Skin of body (tissue), 2 donors: ENCODE data around the gene SPTLC2. TPM values are rescaled to one million over a fixed set of nuclear protein-coding genes. Genes with fewer than 3 reads are reported as not detected.
"Not testable (repeated sequence)": the region's sequence is repeated elsewhere in the genome, so short reads cannot be mapped to it uniquely, and the experiment has no call there.

Experiments
- DNase-seq: peaks from one replicate; lab custom pipeline; 2025; lab: John Stamatoyannopoulos, UW
- total RNA-seq: library from RNA; depleted of rRNA; stranded (reverse); fragments of >200 nt; gene quantifications from one replicate; pipeline ENCODE4 v1.2.3, GENCODE V29; 2014

SPTLC2 gene
- total RNA-seq, 1 donor from 2014 or later = 23.1 TPM

GRCh38 chr14:77554816-77555599 lies 61.4 kb downstream of the SPTLC2 start:
- DNase-seq = no peak

GRCh38 chr14:77554207-77554606 lies 62.2 kb downstream of the SPTLC2 start:
- DNase-seq = no peak

- DNase-seq = no peak
Measured at GRCh38 chr14:77549451-77549850, 67.0 kb downstream of the SPTLC2 start.

DNA sequence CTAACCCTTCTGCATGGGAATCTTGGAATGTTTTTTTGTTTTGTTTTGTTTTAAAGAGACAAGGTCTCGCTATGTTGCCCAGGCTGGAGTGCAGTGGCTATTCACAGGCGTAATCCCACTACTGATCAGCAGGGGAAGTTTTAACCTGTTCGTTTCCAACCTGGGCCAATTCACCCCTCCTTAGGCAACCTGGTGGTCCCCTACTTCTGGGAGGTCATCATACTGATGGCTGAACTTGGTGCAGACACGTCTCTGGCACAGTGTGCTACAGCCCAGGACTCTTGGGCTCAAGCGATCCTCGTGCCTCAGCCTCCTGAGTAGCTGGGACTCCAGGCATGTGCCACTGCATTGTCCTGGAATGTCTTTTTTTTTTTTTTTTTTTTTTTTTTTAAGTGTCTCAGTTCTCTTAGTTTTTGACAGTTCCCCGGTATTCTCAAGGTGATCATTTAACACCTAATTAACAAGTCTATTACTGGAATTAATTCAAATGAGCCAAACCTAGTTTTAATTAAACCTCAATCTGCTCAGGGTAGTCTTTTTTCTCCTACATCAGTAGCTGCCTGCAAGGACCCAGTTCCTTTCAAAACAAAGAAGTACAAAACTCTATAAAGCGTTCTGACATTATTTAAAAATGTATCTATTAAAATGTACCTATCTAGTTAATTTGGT lies 68.8 kb downstream of the SPTLC2 start:
- no peak for DNase-seq

DNA sequence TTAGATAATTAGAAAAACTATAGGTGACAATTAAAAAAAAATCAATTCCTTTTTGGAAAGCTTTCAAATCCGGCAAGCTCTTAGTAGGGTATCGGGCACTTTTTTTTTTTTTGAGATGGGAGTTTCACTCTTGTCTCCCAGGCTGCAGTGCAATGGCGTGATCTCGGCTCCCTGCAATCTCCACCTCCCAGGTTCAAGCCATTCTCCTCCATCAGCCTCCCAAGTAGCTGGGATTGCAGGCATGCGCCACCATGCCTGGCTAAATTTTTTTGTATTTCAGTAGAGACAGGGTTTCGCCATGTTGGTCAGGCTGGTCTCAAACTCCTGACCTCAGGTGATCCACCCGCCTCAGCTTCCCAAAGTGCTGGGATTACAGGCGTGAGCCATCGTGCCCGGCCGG lies 71.3 kb downstream of the SPTLC2 start:
- not testable (repeated sequence) for DNase-seq

DNA sequence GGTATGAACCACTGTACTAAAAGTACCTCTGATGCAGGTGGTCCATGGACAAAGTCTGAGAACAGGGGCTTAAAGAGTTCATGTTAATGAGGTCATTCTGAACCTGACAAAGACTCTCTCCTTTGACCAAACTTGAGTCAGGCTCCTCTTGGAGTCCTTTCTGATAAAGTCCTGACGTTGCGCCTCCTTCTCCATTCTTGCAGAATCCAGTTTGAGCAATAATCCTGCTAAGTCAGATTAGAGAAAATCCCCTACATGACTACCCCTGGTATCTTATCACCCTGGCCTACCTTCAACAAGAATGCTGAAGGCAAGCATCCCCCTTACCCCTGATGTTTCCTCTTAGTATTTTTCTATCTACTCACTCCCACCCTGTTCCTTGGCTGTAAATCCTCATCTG lies 71.9 kb downstream of the SPTLC2 start:
- DNase-seq = no peak

GRCh38 chr14:77543637-77544334 lies 72.7 kb downstream of the SPTLC2 start:
- no peak for DNase-seq

DNA sequence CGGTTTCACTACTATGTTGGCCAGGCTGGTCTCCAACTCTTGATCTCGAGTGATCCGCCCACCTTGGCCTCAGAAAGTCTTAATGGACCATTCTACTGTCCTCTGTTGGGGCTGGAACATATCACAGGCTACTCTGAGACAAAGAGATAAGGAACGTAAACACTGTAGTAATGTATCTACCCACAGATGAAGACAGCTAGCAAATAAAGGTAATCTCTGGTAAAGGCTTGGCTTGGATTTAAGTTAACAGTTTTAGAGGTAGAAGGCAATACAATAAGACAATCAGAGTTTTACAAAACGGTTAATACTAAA lies 73.2 kb downstream of the SPTLC2 start:
- DNase-seq = no peak

DNA sequence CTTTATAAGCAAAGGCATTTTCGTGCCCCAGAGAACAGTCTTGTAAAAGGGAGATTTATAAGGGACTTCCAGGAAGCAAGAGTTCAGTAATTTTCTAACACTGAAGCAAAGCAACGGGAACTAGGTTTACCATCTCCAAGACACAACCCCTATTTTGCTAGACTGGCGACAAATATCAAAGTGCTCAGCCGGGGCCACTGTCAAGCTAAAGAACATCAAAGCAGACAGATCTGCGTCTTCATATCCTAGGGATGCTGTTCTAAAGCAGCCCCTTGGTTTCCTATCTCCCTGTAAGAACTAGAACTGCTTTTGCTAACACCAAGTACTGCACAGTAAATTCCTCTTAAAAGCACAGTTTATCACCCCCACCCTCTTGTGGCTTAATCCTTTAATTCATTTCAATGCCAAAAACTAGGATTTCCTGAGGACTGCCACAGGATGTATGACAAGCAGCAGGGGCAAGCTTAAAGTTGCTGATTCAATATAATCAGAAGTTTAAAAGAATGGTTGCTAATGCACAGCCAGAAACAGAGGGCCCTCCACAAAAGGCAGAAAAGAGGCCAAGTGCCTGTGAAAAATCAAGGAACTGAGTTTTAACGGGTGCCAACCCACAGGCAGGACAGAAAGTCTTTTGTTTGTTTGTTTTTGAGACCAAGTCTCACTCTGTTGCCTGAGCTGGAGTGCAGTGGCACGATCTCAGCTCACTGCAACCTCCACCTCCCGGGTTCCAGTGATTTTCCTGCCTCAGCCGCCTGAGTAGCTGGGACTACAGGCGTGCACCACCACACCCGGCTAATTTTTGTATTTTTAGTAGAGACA lies 73.8 kb downstream of the SPTLC2 start:
- peak; percentile 27 for DNase-seq

DNA sequence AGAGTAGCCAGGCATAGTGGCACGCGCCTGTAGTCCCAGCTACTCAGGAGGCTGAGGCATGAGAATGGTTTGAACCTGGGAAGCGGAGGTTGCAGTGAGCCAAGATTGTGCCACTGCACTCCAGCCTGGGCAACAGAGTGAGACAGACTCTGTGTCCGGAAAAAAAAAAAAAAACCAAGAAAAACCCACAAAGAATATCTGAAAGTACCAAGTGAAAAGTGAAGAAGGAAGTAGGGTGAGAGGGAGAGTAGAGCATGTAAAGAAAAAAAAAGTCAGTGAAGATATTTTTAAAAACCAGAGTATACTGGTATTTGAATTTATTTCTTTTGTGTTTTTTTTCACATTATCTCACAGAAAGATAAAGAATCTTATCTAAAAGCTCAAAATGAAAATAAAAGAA lies 74.5 kb downstream of the SPTLC2 start:
- no peak for DNase-seq

DNA sequence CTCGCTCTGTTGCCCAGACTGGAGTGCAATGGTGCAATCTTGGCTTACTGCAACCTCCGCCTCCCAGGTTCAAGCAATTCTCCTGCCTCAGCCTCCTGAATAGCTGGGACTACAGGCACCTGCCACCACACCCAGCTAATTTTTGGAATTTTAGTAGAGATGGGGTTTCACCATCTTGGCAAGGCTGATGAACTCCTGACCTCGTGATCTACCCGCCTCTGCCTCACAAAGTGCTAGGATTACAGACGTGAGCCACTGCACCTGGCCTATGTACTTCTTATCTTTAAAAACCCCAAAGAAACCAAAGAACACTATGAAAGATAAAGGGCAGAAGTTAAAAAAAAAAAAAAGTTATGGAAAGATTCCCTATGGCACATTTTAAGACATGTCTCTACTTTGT lies 79.5 kb downstream of the SPTLC2 start:
- not testable (repeated sequence) for DNase-seq

DNA sequence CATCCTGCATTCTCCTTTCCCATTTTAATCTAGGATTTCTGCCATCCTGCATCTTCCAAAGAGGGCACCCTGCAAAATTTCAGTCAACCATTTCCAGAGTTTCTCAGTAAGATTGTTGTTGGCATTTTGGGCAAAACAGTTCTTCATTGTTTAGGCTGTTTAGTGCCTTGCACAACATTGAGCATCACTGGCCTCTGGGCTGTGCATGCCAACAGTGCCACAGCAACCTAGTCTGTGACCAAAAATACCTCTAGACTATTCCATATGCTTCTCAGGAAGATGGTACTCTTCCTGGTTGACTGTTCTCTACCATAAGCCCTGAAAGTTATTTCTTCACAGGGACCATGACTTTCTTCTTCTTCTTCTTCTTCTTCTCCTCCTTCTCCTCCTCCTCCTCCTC lies 85.4 kb downstream of the SPTLC2 start:
- no peak for DNase-seq

- no peak for DNase-seq
Measured at GRCh38 chr14:77529963-77530362, 86.5 kb downstream of the SPTLC2 start.

DNA sequence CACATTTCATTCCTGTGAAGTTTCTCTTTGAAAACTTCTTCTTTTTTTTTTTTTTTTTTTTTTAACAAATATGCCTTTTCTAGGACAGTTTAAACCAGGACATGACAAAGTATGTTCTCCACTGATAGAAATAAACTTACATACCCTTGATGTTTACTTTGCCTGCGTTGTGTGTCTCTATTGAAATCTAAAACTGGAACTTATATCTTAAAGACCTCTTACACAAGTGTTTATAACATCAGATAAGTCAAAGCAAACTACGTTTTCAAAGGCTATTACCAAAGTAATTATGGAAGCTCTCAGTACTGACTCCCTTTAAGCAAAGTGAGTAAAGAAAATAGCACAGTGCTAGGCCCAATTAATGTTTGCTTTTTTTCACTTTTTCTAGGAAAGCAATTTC lies 87.2 kb downstream of the SPTLC2 start:
- DNase-seq = no peak

- not testable (repeated sequence) for DNase-seq
Measured at GRCh38 chr14:77528701-77529100, 87.7 kb downstream of the SPTLC2 start.

GRCh38 chr14:77526266-77526665 lies 90.2 kb downstream of the SPTLC2 start:
- DNase-seq = no peak

- no peak for DNase-seq
Measured at GRCh38 chr14:77524536-77524935, 91.9 kb downstream of the SPTLC2 start.

GRCh38 chr14:77523109-77523508 lies 93.3 kb downstream of the SPTLC2 start:
- DNase-seq = no peak

DNA sequence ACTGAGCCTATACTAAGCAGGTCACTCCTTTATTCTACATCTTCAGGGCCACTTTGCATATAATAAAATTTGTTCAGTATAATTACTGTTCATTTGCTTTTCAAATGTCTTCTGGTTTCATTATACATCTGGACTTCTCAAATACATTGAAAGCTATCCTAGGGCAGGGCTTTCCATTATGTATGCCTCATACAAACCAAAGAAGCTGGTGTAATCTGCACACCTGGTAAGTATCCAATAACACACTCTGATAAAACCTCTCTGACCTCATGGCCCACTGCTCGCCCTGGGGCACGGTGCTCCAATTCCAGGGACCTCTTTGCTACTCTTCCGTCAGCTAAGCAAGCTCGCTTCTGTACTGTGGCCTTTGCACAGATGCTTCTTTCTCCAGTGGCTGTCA lies 95.9 kb downstream of the SPTLC2 start:
- no peak for DNase-seq

DNA sequence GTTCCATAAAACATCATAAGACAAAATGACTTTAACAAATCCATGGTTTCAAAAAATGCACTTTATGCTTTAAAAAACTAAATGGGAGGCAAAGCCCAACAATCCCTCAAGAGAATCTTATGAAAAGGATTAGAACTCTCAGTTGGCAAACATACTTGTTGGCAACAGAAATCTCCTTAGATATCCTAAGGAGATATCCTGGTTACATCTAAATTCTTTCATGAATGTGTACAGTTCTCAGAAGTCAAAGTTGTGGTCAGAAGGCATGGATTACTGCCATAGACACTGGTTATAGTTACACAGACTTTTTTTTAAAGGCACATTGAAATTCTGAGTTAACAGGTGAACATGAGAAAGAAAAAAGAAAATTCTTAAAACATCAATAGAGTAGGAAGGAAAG lies 100.3 kb downstream of the SPTLC2 start:
- DNase-seq = no peak

DNA sequence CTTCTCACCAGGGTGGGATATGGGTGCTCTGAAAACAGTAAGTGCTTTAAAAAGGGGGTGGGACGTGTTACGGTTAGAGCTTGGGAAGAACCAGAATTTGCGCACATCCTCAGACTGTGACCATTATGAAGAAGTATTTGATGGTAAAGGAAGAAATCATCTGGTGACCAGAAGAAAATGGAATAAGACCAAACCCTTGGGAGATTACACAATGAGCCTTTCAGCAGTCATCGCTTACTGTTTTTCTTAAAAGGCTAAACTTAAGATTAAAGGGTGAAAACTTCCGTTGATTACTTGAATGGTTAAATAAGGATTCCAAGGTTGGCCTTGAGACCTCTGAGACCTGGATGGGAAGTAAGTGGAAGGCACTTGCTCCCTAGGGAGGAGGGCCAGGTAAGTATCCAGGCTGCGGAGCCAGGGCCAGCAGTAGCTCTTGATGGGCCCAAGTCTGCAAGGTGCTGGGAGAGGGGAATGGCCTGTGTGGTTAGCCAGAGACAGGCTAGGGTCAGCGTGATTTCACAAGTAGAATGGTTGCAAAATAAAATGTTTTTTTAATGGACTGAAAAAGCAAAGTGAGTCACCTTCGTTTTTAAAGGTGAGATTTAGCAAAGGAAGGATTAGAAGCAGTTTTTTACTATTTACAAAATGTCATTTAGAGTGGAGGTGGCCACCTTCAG lies 104.8 kb downstream of the SPTLC2 start:
- no peak for DNase-seq
